Cardiac fibroblast (primary cell): Measurements from ENCODE around the gene KRT1.
"Not testable (repeated sequence)": the region's sequence is repeated elsewhere in the genome, so short reads cannot be mapped to it uniquely, and the experiment has no call there.

Experiments
- DNase-seq, 2 donors: peaks; one replicate each; pipeline versions ENCODE4 v3.0.0 to v3.0.0-alpha.2; 2010; ENCODE audit warnings: low read depth in 2 of 2
- H3K4me3 ChIP-seq, 2 donors: replicated peaks in 1 of 2; 1 replicate in 1 of 2; 2 replicates in 1 of 2; pipeline ENCODE4 v1.5.1; 2011; ENCODE audit warnings: low read depth in 2 of 2, low read length in 2 of 2, mild to moderate bottlenecking in 2 of 2, moderate library complexity in 1 of 2
- CTCF ChIP-seq: IDR thresholded peaks from one replicate; pipeline ENCODE4 v1.5.1; 2011; ENCODE audit warnings: low read depth, mild to moderate bottlenecking, low read length, inconsistent platforms

KRT1 gene

GRCh38 chr12:52721838-52722470 lies 41.7 kb upstream of the KRT1 start:
- TF ChIP-seq CTCF, result no peak
- DNase-seq, result no peak
- no peak overlapping the region for H3K4me3 ChIP-seq

GRCh38 chr12:52720365-52720886 lies 40.2 kb upstream of the KRT1 start:
- H3K4me3 ChIP-seq, result no peak overlapping the region
- no peak for TF ChIP-seq CTCF
- DNase-seq, result no peak

GRCh38 chr12:52716061-52716460 lies 35.9 kb upstream of the KRT1 start:
- H3K4me3 ChIP-seq, result no peak overlapping the region
- no peak for DNase-seq
- TF ChIP-seq CTCF, result no peak

- TF ChIP-seq CTCF, result no peak
- no peak overlapping the region for H3K4me3 ChIP-seq
- no peak for DNase-seq
Measured at GRCh38 chr12:52715416-52715815, 35.2 kb upstream of the KRT1 start.

GRCh38 chr12:52714887-52715281 lies 34.7 kb upstream of the KRT1 start:
- no peak for TF ChIP-seq CTCF
- DNase-seq, result no peak
- no peak overlapping the region for H3K4me3 ChIP-seq

GRCh38 chr12:52713960-52714886 lies 34.0 kb upstream of the KRT1 start:
- TF ChIP-seq CTCF, result no peak
- no peak for DNase-seq
- no peak overlapping the region for H3K4me3 ChIP-seq

- not testable (repeated sequence) for DNase-seq, H3K4me3 ChIP-seq
Measured at GRCh38 chr12:52712122-52712521, 31.9 kb upstream of the KRT1 start.
